ENCODE measurements around the gene BLOC1S4. TPM values are rescaled to one million over a fixed set of nuclear protein-coding genes. Genes with fewer than 3 reads are reported as not detected.

Gene BLOC1S4
- total RNA-seq, 1 experiment from 2014 or later = 15.7 TPM

- TF ChIP-seq ZBTB33 (IDR thresholded peaks at IDR 0.05; ENCODE audit: extremely low read depth, insufficient replicate concordance, low read length) (no peak), POLR2A (IDR thresholded peaks at IDR 0.05; ENCODE audit: borderline replicate concordance, extremely low read depth, insufficient read depth, insufficient read length) (no peak), EZH2phosphoT487 (IDR thresholded peaks at IDR 0.05; ENCODE audit: borderline replicate concordance) (no peak)
Observed at GRCh38 chr4:6722891-6723290, 6.9 kb downstream of the BLOC1S4 start (continued).

- no peaks in the 10 kb centered on the region for H3K27me3 ChIP-seq (ENCODE audit: insufficient read depth, low read length)
- H3K9me2 ChIP-seq (ENCODE audit: insufficient read depth) = no peaks in the 10 kb centered on the region
- peaks cover 0 to 5% of the 10 kb centered on the region in 2 experiments; a peak in 1 of 4 replicates for H3K4me1 ChIP-seq (ENCODE audit: control insufficient read depth in 1 of 2, insufficient read depth in 2 of 2, low read length in 2 of 2)
- intact Hi-C loops (cut with micrococcal nuclease) = loop anchor here (5.0 to 10.0 kb wide), 2 partner anchors 251 to 463 kb away; no protein-coding TSS in a partner anchor
- no peaks in the 10 kb centered on the region for H3K79me2 ChIP-seq (ENCODE audit: insufficient read depth, low read length)
- TF ChIP-seq ZNF274 (IDR thresholded peaks at IDR 0.05; ENCODE audit: low read depth, low read length) = no peak
- no peak for TF ChIP-seq MAX (IDR thresholded peaks at IDR 0.05)
- TF ChIP-seq CTCF (IDR thresholded peaks at IDR 0.05 in 2 of 3, conservative IDR thresholded peaks at IDR 0.05 in 1 of 3; ENCODE audit: borderline replicate concordance in 1 of 3, insufficient read depth in 1 of 3, low read depth in 2 of 3, low read length in 2 of 3) = no peak
- TF ChIP-seq POLR2AphosphoS5 (IDR thresholded peaks at IDR 0.05; ENCODE audit: low read depth, low read length) = no peak
- TF ChIP-seq RAD21 (IDR thresholded peaks at IDR 0.05; ENCODE audit: low read depth) = no peak
- no peak for TF ChIP-seq FOSL1 (IDR thresholded peaks at IDR 0.05; ENCODE audit: low read depth)
- TF ChIP-seq ELF1 (IDR thresholded peaks at IDR 0.05; ENCODE audit: borderline replicate concordance, low read depth) = no peak
- no peak for TF ChIP-seq SIN3A (IDR thresholded peaks at IDR 0.05; ENCODE audit: low read depth)
- TF ChIP-seq CBX3 (IDR thresholded peaks at IDR 0.05; ENCODE audit: low read depth) = no peak
- no peak for TF ChIP-seq TCF7L2 (IDR thresholded peaks at IDR 0.05; ENCODE audit: borderline replicate concordance, extremely low read depth, insufficient read depth, insufficient read length)
- no peak for TF ChIP-seq SP1 (IDR thresholded peaks at IDR 0.05; ENCODE audit: low read depth)
- TF ChIP-seq YY1 (IDR thresholded peaks at IDR 0.05; ENCODE audit: extremely low read depth, insufficient replicate concordance, low read depth, low read length) = no peak
- no peak for TF ChIP-seq EZH2phosphoT487 (IDR thresholded peaks at IDR 0.05; ENCODE audit: borderline replicate concordance)
- no peak for TF ChIP-seq CEBPB (IDR thresholded peaks at IDR 0.05; ENCODE audit: low read depth)
- TF ChIP-seq SRF (IDR thresholded peaks at IDR 0.05; ENCODE audit: low read depth) = no peak
- no peak for TF ChIP-seq ZFX (IDR thresholded peaks at IDR 0.05)
- CTCF ChIA-PET = no interaction called here
- H3K27ac ChIP-seq (ENCODE audit: low read depth, low read length) = no peak overlapping the region
- RAD21 ChIA-PET (ENCODE audit: low non-redundant PET in 1 of 2, low total read pairs in 2 of 2, uncharacterized antibody in 2 of 2, unreplicated experiment in 2 of 2) = no interaction called here
- H3K4me2 ChIP-seq (ENCODE audit: low read length) = no peak overlapping the region
- H4K20me1 ChIP-seq (ENCODE audit: insufficient read depth) = no peaks in the 10 kb centered on the region
- DNase-seq (ENCODE audit: low read depth, low spot score) = no peak
- no peaks in the 10 kb centered on the region for H3K36me3 ChIP-seq (ENCODE audit: control insufficient read depth in 1 of 2, insufficient read depth in 2 of 2, low read length in 2 of 2)
- no peak for ATAC-seq
- H2AFZ ChIP-seq (ENCODE audit: low read depth, low read length, poor library complexity, severe bottlenecking) = no peak overlapping the region
- H3K4me3 ChIP-seq (replicated peaks in 1 of 2; ENCODE audit: low read depth in 1 of 2, low read length in 2 of 2) = no peak overlapping the region
- POLR2A ChIA-PET = no interaction called here
- no peak overlapping the region for H3K9ac ChIP-seq (ENCODE audit: low read length)
- no peaks in the 10 kb centered on the region for H3K9me3 ChIP-seq (ENCODE audit: control insufficient read depth in 1 of 2, insufficient read depth in 1 of 2, low read depth in 1 of 2, low read length in 2 of 2)
- no TSS peak for BruUV-seq (replicated peaks)
Observed at GRCh38 chr4:6723851-6724250, 7.9 kb downstream of the BLOC1S4 start.
